NCI-H2107 (cell line): Measurements from ENCODE around the gene HECW1.
"Not testable (repeated sequence)": the region's sequence is repeated elsewhere in the genome, so short reads cannot be mapped to it uniquely, and the experiment has no call there.

Experiments
- DNase-seq: peaks from one replicate; lab custom pipeline; 2025; lab: John Stamatoyannopoulos, UW

The HECW1 gene

GRCh38 chr7:43538404-43538771 lies 425.9 kb downstream of the HECW1 start:
- DNase-seq: no peak

- DNase-seq: no peak
These were observed 428.0 kb downstream of the HECW1 start for GRCh38 chr7:43540471-43540870.

GRCh38 chr7:43542716-43543115 lies 430.3 kb downstream of the HECW1 start:
- no peak for DNase-seq

GRCh38 chr7:43546231-43546630 lies 433.8 kb downstream of the HECW1 start:
- DNase-seq: no peak

GRCh38 chr7:43550427-43550826 lies 438.0 kb downstream of the HECW1 start:
- DNase-seq: no peak

- no peak for DNase-seq
These were observed 439.7 kb downstream of the HECW1 start for GRCh38 chr7:43552122-43552521.

GRCh38 chr7:43553999-43554398 lies 441.6 kb downstream of the HECW1 start:
- DNase-seq: no peak

- DNase-seq: no peak
These were observed 442.0 kb downstream of the HECW1 start for GRCh38 chr7:43554423-43554822.

GRCh38 chr7:43557831-43558495 lies 445.5 kb downstream of the HECW1 start:
- DNase-seq: no peak

GRCh38 chr7:43559171-43559945 lies 446.9 kb downstream of the HECW1 start:
- no peak for DNase-seq

- no peak for DNase-seq
These were observed 447.5 kb downstream of the HECW1 start for GRCh38 chr7:43559946-43560335.

GRCh38 chr7:43560742-43561330 lies 448.4 kb downstream of the HECW1 start:
- DNase-seq: no peak

GRCh38 chr7:43562383-43562782 lies 449.9 kb downstream of the HECW1 start:
- no peak for DNase-seq

- DNase-seq: no peak
These were observed 453.3 kb downstream of the HECW1 start for GRCh38 chr7:43565786-43566185.

- DNase-seq: no peak
These were observed 456.1 kb downstream of the HECW1 start for GRCh38 chr7:43568529-43568928.

- no peak for DNase-seq
These were observed 457.0 kb downstream of the HECW1 start for GRCh38 chr7:43569424-43569823.

- DNase-seq: no peak
These were observed 458.4 kb downstream of the HECW1 start for GRCh38 chr7:43570688-43571365.

GRCh38 chr7:43572516-43573049 lies 460.1 kb downstream of the HECW1 start:
- DNase-seq: no peak

- not testable (repeated sequence) for DNase-seq
These were observed 461.4 kb downstream of the HECW1 start for GRCh38 chr7:43573832-43574231.

GRCh38 chr7:43575506-43575905 lies 463.1 kb downstream of the HECW1 start:
- DNase-seq: no peak

GRCh38 chr7:43576241-43576640 lies 463.8 kb downstream of the HECW1 start:
- DNase-seq: no peak

- DNase-seq: no peak
These were observed 465.1 kb downstream of the HECW1 start for GRCh38 chr7:43577485-43577951.
